Smooth muscle cell of the brain vasculature (primary cell): Measurements from ENCODE around the gene ZNF343.

Source experiments
- DNase-seq: peaks from one replicate; pipeline ENCODE4 v3.0.0-alpha.2; 2012; ENCODE audit warnings: low read depth, low spot score

ZNF343 gene

DNA sequence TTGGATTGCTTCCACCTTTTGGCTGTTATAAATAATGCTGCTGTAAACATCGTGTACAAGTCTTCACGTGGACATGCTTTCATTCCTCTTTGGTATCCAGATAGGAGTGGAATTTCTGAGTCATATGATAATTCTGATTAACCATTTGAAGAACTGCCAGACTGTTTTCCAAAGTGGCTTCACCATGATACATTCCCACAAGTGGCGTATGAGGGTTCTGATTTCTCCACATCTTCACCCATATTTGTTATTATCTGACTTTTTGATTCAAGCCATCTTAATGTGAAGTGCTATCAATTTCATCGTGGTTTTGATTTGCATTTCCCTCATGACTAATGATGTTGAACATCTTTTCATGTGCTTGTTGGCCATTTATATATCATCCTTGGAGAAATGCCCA is 35.2 kb downstream of the ZNF343 start:
- no peak for DNase-seq

DNA sequence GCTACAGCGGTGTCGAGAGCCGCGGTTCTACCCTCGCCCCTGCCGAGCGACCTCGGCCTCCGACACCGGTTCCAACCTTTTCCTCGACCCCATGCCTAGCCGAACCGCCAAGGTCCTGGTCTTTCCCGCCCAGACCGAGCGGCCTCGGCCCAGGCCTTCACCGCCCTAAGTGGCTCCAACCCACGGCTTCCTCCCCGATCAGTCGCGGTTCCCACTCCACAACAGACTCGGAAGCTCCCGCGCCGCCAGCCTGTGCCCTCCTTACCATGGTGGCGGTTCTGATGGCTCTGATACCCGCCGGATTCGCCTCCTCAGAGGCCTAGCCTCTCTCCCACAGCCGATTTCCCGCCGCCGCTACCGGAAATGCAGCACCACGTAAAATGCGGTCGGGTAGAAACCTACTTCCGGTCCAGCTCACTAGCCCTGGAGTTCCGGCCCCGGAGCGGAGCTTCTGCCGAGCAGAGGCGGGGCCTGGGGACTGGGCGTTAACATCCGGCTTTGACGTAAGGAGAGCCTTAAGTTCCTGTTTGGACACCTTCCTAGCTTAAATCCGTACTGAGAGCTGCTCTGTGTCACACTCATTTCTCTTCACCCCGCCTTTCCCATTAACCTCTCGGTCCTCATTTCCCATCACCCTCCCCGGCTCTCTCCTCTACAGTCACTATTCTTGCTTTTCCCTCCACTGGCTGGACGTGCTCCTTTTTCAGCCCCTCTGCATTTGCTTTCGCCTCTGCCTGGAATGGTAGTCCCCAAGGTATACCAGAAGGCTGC is 38.1 kb downstream of the ZNF343 start, which contains the start of gene SNRPB:
Gene SNRPB (minus strand): TSS at position 367 of the 771 bp plus-strand sequence. CDS start 99 bp downstream, at position 268.
- DNase-seq = peak; percentile 96

DNA sequence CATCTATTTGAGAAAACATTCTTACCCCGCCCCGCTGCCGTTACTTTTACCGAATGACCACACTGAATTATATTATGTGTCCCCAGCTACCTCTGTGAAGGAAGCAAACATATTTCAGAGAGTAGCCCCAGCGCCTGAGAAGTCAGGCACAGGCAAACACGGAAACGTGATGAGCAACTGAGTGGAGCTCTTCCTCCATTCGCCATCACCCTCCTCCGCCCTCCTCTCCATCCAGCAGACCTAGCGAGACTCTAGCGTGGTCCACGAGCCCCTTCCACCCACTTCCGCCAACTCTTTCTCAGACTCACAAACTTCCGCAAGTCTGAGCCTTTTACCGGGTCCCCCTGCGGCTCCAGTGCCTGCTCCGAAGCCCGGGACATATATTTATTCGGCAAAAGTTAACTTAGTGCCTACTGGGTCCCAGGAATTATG is 38.7 kb downstream of the ZNF343 start:
- no peak for DNase-seq

DNA sequence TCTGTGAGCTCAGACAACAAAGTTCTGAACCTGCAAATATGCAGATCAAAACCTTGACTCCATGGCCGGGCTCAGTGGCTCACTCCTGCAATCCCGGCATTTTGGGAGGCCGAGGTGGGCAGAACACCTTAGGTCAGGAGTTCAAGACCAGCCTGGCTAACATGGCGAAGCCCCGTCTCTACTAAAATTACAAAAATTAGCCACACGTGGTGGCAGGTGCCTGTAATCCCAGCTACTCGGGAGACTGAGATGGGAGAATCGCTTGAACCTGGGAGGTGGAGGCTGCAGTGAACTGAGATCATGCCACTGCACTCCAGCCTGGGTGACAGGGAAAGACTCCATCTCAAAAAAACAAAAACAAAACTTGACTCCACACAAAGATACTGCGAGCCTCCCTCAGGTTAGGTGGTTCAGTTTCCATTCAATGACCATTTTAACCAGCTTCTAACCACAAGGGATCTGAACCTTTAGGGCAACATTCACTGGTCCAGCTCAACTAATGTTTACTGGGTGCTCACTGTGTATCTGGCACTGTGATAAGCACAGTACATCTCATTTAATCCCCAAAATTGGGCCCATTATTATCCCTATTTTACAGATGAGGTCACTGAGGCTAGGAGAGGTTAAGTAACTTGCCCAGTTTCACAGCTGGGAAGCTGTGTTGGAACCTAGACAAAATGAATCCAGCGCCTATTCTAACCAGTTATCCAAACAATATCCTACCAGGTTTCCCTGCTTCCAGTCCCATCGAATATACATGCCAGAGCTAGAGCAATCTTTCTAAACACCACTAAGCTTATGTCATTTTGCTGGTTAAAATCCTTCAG is 39.9 kb downstream of the ZNF343 start:
- no peak for DNase-seq

DNA sequence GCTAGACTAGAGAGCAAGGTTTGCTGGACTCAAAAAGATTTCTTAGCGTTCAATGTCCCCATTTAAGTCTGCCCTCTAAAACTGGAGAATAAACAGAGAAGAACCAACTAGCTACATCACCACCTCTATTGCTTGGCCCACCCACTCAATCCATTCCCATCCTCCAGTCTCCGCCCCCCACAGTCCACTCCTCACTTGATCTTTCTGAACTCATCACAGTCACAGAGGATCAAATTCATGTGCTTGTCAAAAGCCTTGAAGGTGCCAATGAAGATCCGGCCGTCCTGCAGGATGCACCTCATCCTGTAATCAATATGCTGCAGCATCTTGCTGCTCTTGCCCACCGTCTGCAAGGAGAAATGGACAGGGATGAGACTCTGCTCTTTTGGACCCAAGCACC is 41.3 kb downstream of the ZNF343 start:
- DNase-seq = no peak

DNA sequence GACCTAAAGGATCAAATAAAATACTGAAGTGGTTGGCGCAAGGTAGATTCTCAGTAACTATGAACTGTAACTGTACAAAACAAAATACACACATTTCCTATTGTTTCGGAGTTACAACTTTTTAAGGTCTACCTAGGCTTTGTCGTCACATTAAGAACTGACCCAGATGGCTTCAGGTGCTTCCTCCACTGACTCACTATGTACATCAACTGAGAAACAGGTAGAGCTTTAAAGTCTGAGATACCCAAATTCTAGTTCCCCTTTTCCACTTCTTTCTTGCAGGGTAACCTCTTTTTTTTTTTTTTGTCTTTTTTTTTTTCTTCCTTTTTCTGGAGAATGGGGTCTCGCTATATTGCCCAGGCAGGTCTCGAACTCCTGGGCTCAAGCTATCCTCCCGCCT is 43.6 kb downstream of the ZNF343 start:
- no peak for DNase-seq

DNA sequence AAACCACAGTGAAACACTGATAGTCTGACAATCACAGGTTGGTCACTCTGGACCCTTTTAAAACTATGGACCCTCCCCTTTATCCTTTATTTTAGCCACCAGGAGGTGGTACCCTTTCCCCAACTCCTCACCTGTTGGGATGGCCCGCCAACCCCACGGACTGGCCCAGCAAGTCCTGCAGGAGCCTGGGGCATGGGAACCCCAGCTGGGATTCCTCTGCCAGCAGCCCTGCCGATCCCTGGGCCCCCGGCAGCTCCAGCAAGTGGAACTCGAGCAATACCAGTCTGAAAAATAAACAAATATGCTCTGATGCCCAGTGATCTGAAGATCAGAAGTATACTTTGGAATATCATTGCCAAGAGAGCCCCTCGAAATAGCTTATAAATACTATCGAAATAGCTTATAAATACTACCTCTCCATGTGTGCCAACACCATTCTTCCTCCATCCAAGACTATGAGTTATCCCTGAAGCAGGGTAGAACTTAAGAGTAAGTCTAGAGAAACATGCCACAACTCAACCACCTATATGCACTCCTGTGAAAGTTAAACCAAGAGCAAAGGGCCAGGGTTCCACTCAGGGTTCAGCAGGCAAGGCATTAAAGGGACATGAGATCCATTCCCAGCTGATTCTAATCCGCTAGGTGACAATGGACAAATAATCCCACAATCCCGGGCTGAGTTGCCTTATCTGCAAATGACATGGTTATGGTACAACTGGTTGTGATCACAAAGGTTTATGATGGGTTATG is 44.9 kb downstream of the ZNF343 start:
- no peak for DNase-seq

DNA sequence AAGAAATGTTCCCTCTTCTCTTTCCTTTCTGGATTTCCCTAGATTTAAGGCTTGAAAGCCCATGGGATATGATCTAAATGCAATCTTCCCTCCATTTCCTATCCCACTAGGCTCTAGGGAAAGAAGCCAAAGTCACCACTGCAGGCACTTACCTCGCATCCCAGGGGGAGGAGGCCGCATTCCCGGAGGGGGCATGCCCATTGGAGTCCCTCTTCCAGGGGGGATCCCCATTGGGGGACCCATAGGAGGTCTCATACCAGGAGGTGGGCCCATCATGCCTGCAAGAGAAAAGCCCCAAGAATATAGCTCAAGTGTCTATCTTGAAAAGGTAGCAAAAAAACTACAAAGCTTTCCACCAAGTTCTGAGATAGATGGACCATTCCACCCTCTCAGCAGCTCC is 46.2 kb downstream of the ZNF343 start:
- DNase-seq = no peak

DNA sequence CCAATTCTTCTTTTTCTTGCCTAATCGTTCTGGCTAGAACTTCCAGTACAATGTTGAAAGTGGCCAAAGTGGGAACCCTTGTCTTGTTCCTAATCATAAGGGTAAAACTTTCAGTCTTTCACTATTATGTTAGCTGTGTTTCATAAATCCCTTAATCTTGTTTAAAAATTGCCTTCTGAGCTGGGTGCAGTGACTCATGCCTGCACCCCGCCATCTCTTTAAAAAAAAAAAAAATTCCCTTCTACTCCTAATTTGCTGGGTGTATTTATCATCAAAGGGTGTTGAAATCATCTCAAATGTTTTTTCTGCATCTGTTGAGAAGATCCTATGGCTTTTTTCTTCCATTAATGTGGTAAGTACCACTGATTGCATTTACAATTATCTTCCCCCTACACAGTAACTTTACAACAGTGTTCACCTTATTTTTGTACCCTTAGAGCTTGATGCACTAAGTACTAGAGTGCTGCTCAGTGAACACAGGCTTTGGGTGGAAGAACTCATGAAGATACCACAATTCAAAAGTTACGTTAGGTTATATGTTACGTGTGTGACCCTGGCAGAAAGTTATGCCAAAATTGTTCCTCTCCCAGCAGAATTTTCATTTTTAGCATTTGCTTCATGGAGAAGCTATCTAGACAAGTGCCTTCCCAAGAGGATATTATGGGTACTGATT is 47.8 kb downstream of the ZNF343 start:
- no peak for DNase-seq

DNA sequence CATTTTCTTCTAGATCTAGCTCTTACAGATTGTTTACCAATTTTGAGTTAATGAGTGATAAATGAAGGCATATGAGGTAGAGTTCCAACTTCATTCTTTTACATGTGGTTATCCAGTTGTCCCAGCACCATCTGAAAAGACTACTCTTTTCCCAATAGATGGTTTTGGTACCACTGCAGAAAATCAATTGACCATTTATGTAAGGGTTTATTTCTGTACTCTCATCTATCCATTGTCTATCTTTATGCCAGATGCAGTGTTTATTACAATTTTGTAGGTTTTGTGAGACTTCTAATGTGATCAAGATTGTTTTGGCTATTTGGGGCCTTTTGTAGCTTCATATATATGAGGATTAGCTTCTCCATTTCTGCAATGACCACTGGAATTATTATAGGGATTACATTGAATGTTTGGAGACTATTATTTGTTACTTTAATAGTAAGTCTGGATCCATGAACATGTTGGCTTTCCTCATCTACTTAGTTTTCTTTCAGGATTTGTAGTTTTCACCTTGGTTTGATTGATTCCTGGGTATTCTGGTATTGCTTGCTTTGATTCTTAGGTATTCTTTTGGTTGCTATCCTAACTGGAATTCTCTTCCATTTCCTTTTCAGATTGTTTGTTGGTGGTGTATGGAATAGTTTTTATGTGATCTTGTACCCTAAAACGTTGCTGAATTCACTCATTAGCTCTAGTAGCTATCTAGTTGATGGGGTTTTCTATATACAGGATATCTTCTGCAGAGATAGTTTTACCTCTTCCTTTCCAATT is 48.5 kb downstream of the ZNF343 start:
- no peak for DNase-seq

DNA sequence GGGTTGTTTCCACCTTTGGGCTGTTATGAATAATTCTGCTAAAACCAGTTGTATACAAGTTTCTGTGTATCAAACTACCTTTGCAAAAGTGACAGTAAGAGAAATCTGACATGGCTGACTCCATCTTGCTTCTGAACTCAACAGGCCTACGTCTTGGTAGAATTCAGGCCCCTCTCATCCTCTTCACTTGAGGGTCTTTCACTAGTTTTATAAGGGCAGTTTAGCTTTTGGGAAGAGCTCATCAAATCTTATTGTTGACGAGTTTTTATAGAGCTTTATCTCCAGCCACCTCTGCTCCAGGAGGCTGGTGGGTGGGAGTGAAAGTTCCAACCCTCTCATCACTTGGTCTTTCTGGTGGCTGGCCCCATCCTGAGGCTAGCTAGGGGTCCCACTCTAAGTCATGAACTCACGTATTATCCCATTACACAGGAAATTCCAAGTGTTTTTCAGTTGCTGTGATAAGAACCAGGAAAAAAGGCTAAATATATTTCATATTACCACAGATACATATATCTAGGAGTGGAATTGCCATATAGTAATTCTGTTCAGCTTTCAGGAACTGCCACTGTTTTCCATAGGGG is 49.7 kb downstream of the ZNF343 start:
- DNase-seq = no peak

DNA sequence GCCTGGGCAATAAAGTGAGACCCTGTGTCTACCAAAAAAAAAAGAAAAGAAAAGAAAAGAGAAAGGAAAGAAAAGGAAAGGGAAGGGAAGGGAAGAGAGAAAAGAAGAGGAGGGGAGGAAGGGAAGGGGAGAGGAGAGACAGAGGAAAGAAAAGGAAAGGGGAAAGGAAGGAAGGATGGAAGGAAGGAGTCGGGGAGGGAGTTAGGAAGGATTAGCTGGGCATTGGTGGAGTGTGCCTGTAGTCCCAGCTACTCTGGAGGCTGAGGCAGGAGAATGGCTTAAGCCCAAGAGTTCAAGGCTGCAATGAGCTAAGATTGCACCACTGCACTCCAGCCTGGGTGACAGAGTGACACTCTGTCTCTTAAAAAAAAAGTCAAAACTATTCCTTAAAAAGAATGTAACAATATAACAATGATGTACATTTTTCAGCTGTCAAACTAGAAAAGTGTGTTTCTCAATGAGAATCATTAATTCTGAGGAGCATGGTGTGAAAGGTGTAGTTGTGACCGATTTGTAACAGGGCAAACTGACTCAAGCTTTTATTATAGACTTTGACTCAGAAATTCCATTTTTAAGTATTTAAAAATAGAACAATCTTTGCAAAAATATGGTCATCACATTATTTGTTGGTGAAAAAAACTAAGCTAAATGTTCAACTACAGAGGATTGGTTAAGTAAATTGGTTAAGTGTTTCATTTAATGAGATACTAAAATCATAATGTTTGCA is 52.8 kb downstream of the ZNF343 start:
- no peak for DNase-seq

DNA sequence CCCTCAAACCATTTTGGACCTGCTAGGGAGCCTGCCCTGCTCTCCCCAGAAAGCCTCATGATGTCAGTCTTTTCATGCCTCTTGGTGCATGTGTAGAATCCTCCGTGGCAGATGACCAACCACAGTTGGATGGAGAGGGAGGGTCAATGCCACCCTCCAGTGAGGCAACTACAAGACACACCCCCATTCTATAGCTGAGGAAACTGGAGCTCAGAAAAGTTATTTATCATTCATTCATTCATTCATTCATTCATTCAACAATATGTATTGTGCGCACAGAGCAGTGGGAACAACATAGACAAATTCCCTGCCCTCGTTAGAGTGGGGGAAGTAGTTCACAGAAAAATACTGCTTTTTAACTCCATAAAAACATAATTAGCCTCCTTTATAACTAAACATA is 54.9 kb downstream of the ZNF343 start:
- no peak for DNase-seq

DNA sequence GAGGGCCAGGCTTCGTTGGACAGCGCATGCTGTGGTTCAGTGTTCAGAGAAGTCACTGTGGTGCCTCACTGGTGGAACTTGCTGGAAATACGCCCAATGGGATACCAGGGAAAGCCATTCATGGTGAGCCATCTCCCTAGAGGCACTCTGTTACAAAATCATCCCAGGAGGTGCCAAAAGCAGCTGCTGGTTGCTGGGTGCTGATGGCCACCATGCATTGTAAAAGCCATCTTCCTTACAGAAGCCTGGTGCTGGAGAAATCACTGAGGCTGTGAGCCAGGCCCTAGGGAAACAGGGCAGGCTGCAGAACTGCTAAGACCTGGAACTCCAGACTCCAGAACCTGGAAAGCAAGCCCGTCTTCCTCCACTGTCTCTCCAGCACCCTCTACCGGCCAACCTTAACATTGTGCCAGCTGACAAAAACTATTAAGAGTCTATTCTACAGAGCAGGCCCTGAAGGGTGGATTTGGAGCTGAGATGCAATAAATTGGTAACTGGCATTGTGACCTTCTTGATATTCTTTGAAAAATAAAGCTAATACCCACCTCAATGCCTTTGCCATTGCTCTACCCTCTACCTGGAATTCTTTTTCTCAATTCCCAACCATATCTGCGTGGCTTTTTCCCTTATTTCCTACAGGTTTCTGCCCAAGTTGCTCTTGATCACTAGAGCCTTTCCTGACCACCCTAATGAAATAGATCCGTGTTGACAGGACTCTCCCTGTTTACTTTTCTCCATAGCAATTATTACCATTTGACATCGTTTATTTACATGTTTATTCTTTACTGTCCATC is 56.6 kb downstream of the ZNF343 start:
- DNase-seq = no peak

DNA sequence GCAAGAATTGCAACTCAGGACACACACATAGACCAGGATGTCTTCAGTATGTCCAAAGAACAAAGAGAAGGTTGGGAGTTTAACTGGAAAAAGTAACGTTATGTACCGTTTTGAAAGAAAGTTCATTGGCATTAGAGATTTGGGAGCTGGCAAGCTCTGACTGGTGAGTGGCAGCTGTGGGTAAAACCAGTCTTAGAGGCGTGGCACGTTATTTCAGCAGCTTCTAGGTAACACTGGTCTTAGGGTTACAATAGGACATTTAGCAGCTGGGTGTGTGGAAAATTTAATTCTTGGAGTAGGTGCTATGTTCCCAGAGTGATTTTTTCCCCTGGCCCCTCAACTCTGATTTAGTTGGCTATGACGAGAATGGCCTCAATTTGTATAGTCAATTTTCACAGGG is 57.3 kb downstream of the ZNF343 start:
- no peak for DNase-seq

DNA sequence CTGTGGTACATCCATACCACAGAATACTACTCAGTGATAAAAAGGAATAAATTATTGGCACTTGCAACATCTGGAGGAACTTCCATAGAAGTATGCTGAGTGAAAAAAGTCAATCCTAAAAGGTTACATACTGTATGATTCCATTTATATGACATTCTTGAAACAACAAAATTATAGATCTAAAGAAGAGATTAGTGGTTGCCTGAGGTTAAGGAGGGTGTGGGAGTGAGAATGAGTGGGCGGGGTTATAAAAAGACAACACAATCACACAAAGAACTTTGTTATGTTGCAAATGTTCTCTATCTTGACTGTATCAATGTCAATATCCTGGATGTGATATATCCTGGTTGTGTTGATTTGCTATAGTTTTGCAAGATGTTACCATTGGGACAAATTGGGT is 59.3 kb downstream of the ZNF343 start:
- no peak for DNase-seq

DNA sequence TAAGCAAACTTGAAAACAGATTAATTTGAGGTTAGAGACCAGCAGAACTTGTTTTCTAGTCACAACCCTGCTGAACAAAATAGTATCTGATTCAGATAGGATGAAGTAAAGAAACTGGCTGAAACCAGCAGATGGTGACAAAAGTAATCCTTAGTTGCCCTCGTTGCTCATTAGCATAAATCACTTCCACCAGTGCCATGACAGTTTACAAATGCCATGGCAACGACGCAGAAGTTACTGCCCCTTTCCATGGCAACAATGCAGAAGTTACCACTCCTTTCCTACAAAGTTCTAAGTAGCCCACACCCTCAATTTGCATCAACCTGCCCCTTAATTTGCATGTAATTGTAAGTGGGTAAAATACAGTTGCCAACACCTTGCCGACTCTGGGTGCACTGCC is 61.9 kb downstream of the ZNF343 start:
- DNase-seq = no peak
